HEK293 (cell line): Measurements from ENCODE around the gene AP2M1.

Source experiments
- CTCF ChIA-PET: fragments of 350-600 bp; formaldehyde crosslinking; extraction: SDS; loops from one replicate; lab custom pipeline; 2021; ENCODE audit warnings: antibody characterized with exemption; lab: Yijun Ruan, JAX
- POLR2A ChIA-PET: fragments of 300-600 bp; formaldehyde crosslinking; extraction: SDS; loops from one replicate; lab custom pipeline; 2020; ENCODE audit warnings: antibody characterized with exemption, inconsistent platforms; lab: Yijun Ruan, JAX
- H3K27ac ChIP-seq: fragments of 200-500 bp; sonication (Bioruptor generic); 2 replicates; pipeline ENCODE4 v1.5.1; 2014; ENCODE audit warnings: low read depth, low read length, control low read depth, inconsistent platforms; ENCODE audit errors: extremely low read depth
- H3K36me3 ChIP-seq, 2 experiments: fragments of 200-500 bp in 1 of 2; sonication (Bioruptor generic) in 1 of 2; 1 replicate in 1 of 2; 2 replicates in 1 of 2; pipeline ENCODE4 v1.5.1; 2014 to 2017; ENCODE audit warnings: inconsistent platforms in 2 of 2, low read length in 2 of 2; ENCODE audit not compliant: control insufficient read depth in 2 of 2, insufficient read depth in 1 of 2
- H3K4me1 ChIP-seq: fragments of 200-500 bp; sonication (Bioruptor generic); 2 replicates; pipeline ENCODE4 v1.5.1; 2014; ENCODE audit warnings: mild to moderate bottlenecking, low read length, inconsistent platforms; ENCODE audit not compliant: control insufficient read depth, insufficient read depth
- H3K4me3 ChIP-seq: 2 replicates; pipeline ENCODE4 v1.5.1; 2011; ENCODE audit warnings: low read depth, mild to moderate bottlenecking, control low read depth, low read length, moderate library complexity
- H3K9me3 ChIP-seq: fragments of 200-500 bp; sonication (Bioruptor generic); 2 replicates; pipeline ENCODE4 v1.5.1; 2014; ENCODE audit warnings: low read depth, low read length, inconsistent platforms; ENCODE audit not compliant: control insufficient read depth, insufficient read depth
- KLF7 ChIP-seq: fragments of 450-650 bp; formaldehyde crosslinking; IDR thresholded peaks from 2 replicates; pipeline ENCODE4 v1.5.1; 2016; ENCODE audit warnings: missing biosample characterization, missing genetic modification characterization, borderline replicate concordance
- PRDM4 ChIP-seq: fragments of 450-650 bp; formaldehyde crosslinking; IDR thresholded peaks from 2 replicates; pipeline ENCODE4 v1.5.1; 2017; ENCODE audit warnings: missing biosample characterization, missing genetic modification characterization
- ZBTB48 ChIP-seq: fragments of 450-650 bp; formaldehyde crosslinking; IDR thresholded peaks from 2 replicates; pipeline ENCODE4 v1.5.1; 2016; ENCODE audit warnings: missing biosample characterization, missing genetic modification characterization
- ZBTB6 ChIP-seq: fragments of 450-650 bp; formaldehyde crosslinking; IDR thresholded peaks from 2 replicates; pipeline ENCODE4 v1.5.1; 2017; ENCODE audit warnings: missing biosample characterization, missing genetic modification characterization
- ZFHX2 ChIP-seq: fragments of 450-650 bp; formaldehyde crosslinking; conservative IDR thresholded peaks from 2 replicates; pipeline ENCODE4 v1.5.1; 2016; ENCODE audit warnings: missing biosample characterization, missing genetic modification characterization
- ZNF157 ChIP-seq: fragments of 450-650 bp; formaldehyde crosslinking; IDR thresholded peaks from 2 replicates; pipeline ENCODE4 v1.5.1; 2016; ENCODE audit warnings: missing biosample characterization, missing genetic modification characterization
- ZNF175 ChIP-seq: fragments of 450-650 bp; formaldehyde crosslinking; IDR thresholded peaks from 2 replicates; pipeline ENCODE4 v1.5.1; 2016; ENCODE audit warnings: missing biosample characterization, missing genetic modification characterization
- ZNF248 ChIP-seq: fragments of 450-650 bp; formaldehyde crosslinking; IDR thresholded peaks from 2 replicates; pipeline ENCODE4 v1.5.1; 2017; ENCODE audit warnings: missing biosample characterization, missing genetic modification characterization
- ZNF26 ChIP-seq: fragments of 450-650 bp; formaldehyde crosslinking; IDR thresholded peaks from 2 replicates; pipeline ENCODE4 v1.5.1; 2016; ENCODE audit warnings: missing biosample characterization, missing genetic modification characterization
- ZNF292 ChIP-seq: fragments of 450-650 bp; formaldehyde crosslinking; IDR thresholded peaks from 2 replicates; pipeline ENCODE4 v1.5.1; 2016; ENCODE audit warnings: low read depth, missing biosample characterization, missing genetic modification characterization, borderline replicate concordance
- ZNF518A ChIP-seq: fragments of 450-650 bp; formaldehyde crosslinking; conservative IDR thresholded peaks from 2 replicates; pipeline ENCODE4 v1.5.1; 2016; ENCODE audit warnings: low read depth, missing biosample characterization, missing genetic modification characterization
- ZNF530 ChIP-seq: fragments of 450-650 bp; formaldehyde crosslinking; IDR thresholded peaks from 2 replicates; pipeline ENCODE4 v1.5.1; 2016; ENCODE audit warnings: low read depth, missing biosample characterization, missing genetic modification characterization
- ZNF544 ChIP-seq: fragments of 450-650 bp; formaldehyde crosslinking; IDR thresholded peaks from 2 replicates; pipeline ENCODE4 v1.5.0; 2017; ENCODE audit warnings: missing biosample characterization, missing genetic modification characterization
- ZNF549 ChIP-seq: fragments of 450-650 bp; IDR thresholded peaks from 2 replicates; pipeline ENCODE4 v1.5.1; 2018; ENCODE audit warnings: missing biosample characterization, missing genetic modification characterization, mild to moderate bottlenecking, inconsistent platforms, moderate library complexity
- ZNF624 ChIP-seq: fragments of 450-650 bp; formaldehyde crosslinking; IDR thresholded peaks from 2 replicates; pipeline ENCODE4 v1.5.1; 2017; ENCODE audit warnings: missing biosample characterization, missing genetic modification characterization
- ZNF645 ChIP-seq: fragments of 450-650 bp; formaldehyde crosslinking; IDR thresholded peaks from 2 replicates; pipeline ENCODE4; 2016; ENCODE audit warnings: missing biosample characterization, missing genetic modification characterization
- ZNF768 ChIP-seq: fragments of 450-650 bp; formaldehyde crosslinking; IDR thresholded peaks from 2 replicates; pipeline ENCODE4 v1.5.1; 2018; ENCODE audit warnings: missing biosample characterization, mild to moderate bottlenecking, missing genetic modification characterization
- ZNF792 ChIP-seq: fragments of 450-650 bp; formaldehyde crosslinking; IDR thresholded peaks from 2 replicates; pipeline ENCODE4 v1.5.1; 2016; ENCODE audit warnings: missing biosample characterization, missing genetic modification characterization
- ZSCAN16 ChIP-seq: fragments of 450-650 bp; formaldehyde crosslinking; IDR thresholded peaks from 2 replicates; pipeline ENCODE4 v1.5.1; 2016; ENCODE audit warnings: missing biosample characterization, missing genetic modification characterization

Gene AP2M1

GRCh38 chr3:184196536-184196935 lies 21.9 kb downstream of the AP2M1 start:
- Histone ChIP-seq H3K27ac (no peak overlapping the region), H3K9me3 (no peaks in the 10 kb centered on the region), H3K36me3 (peaks cover 0 to 51% of the 10 kb centered on the region in 2 experiments; a peak in 2 of 3 replicates), H3K4me3 (no peak overlapping the region), H3K4me1 (no peaks in the 10 kb centered on the region)
- POLR2A ChIA-PET: interaction anchor here (1.1 kb wide), 2 partner anchors 11 to 20 kb away, joined by 3 to 4 read pairs; no protein-coding TSS in a partner anchor
- CTCF ChIA-PET: interaction anchor here (0.9 kb wide), 1 partner anchor 29 kb away, joined by 3 read pairs; no protein-coding TSS in a partner anchor
- TF ChIP-seq ZNF624 (no peak), ZNF792 (no peak), ZNF768 (tag by site-specific recombination) (no peak), ZNF544 (tag by site-specific recombination) (no peak), PRDM4 (tag by site-specific recombination) (no peak), ZFHX2 (tag by site-specific recombination) (no peak)

GRCh38 chr3:184198509-184198908 lies 23.9 kb downstream of the AP2M1 start:
- POLR2A ChIA-PET: interaction anchor here (0.5 to 0.7 kb wide), 2 partner anchors 29 to 112 kb away, joined by 3 to 4 read pairs; no protein-coding TSS in a partner anchor
- TF ChIP-seq KLF7 (tag by site-specific recombination) (no peak), ZNF645 (tag by site-specific recombination) (no peak), ZNF248 (tag by site-specific recombination) (no peak), ZNF157 (no peak), ZNF544 (tag by site-specific recombination) (no peak), ZNF530 (no peak), ZNF26 (tag by site-specific recombination) (no peak), ZBTB48 (tag by site-specific recombination) (no peak), ZNF768 (tag by site-specific recombination) (no peak), ZBTB6 (tag by site-specific recombination) (no peak), ZNF292 (tag by site-specific recombination) (no peak), ZSCAN16 (tag by site-specific recombination) (no peak), ZNF518A (tag by site-specific recombination) (no peak), ZNF549 (no peak), ZNF175 (no peak)
- CTCF ChIA-PET: no interaction called here

More at GRCh38 chr3:184198509-184198908, 23.9 kb downstream of the AP2M1 start:
- Histone ChIP-seq H3K4me1 (no peaks in the 10 kb centered on the region), H3K9me3 (no peaks in the 10 kb centered on the region), H3K4me3 (no peak overlapping the region), H3K27ac (no peak overlapping the region), H3K36me3 (peaks cover 0 to 32% of the 10 kb centered on the region in 2 experiments; a peak in 2 of 3 replicates)
